GM10847 (cell line): ENCODE measurements around the gene TIE1.
A peak's percentile ranks its signal among the peaks of the same experiment; 100 is the strongest.

Source experiments
- POLR2A ChIP-seq: IDR thresholded peaks from 2 replicates; pipeline ENCODE4 v1.6.1; 2011; ENCODE audit not compliant: insufficient read length; ENCODE audit errors: extremely low read depth

Gene TIE1

DNA sequence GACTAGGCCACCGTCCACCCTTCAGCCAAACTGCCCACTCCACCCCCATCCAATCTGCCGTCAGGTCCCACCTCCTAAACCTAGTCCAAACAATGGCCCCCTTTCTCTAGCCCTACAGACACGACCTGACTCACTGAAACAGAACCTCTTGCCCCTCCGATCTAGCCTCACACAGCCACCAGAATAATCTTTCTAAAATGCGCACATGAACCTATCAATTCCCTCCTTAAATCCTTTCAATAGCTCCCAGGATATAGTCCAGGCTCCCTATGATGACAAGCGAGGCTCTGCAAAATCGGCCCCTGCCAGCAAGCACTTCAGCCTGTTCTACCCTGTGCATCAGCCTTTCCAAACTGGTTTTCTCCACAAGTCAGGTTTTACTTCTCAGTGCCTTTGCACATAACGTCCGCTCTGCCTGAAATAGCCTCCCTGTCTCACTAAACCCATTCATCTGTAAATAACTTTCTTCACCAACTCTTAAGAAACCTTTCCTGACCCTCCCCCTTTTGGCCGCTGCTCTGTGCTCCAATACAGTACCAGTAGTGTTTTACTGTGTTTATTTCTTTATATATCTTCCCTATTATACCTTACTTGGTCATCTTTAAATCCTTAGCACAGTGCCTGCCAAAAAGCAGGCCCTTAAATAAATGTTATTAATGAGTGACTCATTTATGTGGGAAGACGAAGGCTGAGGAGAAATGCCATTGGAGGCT, 49.0 kb downstream of the TIE1 start:
- TF ChIP-seq POLR2A, result no peak

DNA sequence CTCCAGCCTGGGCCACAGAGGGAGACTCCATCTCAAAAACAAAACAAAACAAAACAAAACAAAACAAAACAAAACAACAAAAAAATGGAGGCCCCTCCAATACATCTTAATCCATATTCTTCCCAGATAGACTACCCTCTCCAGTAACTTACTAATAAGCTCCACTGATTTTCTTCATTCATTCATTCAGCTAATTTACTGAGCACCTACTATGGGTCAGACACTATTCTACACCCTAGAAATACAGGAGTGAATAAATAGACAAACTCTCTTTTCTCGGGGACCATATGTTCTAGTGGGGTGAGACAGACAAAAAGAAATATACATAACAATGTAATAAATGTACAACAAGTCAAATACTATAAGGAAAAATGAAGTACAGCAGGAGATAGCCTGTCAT, 50.2 kb downstream of the TIE1 start:
- no peak for TF ChIP-seq POLR2A

DNA sequence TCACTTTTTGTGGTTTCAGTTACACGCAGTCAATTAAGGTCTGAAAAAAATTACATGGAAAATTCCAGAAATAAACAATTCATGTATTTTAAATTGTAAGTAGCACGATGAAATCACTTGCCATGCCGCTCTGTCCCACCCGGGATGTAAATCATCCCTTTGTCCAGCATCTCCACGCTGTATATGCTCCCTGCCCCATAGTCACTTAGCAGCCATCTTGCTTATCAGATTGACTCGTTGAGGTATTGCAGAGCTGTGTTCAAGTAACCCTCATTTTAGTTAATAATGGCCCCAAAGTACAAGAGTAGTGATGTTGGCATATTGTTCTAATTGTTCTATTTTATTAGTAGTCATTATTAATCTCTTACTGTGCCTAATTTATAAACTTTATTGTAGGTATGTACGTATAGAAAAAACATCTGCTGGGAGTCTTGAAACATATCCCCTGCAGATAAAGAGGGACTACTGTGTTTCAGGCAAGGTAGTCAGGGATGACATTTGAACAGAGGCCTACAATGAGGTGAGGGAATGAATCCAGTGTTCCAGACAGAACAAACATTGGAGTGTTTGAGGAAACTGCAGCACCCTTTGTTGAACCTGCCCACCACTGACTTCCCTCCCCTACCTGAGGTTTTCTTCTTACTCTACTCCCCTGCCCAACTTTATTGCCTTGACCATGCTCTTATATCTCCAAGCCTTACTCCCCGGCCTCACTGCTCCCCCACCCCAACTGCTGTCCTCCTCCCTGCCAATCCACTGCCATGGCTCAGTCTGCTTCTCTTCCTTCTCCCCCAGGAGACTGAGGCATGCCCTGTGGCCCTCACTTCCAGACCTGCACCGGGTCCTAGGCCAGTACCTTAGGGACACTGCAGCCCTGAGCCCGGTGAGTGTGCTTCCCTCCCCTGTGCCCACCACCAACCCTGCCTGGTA, 50.9 kb downstream of the TIE1 start:
- no peak for TF ChIP-seq POLR2A

DNA sequence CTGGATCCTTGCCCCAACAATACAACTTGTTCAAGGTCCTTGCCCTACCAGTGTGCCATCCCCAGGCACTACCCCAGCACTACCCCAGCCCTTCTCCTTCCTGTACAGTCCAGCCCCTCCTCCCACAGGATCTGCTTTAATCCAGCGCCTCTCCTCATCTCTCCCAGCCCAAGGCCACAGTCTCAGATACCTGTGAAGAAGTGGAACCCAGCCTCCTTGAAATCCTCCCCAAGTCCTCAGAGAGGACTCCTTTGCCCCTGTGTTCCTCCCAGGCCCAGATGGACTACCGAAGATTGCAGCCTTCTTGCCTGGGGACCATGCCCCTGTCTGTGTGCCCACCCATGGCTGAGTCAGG, 51.5 kb downstream of the TIE1 start:
- no peak for TF ChIP-seq POLR2A

DNA sequence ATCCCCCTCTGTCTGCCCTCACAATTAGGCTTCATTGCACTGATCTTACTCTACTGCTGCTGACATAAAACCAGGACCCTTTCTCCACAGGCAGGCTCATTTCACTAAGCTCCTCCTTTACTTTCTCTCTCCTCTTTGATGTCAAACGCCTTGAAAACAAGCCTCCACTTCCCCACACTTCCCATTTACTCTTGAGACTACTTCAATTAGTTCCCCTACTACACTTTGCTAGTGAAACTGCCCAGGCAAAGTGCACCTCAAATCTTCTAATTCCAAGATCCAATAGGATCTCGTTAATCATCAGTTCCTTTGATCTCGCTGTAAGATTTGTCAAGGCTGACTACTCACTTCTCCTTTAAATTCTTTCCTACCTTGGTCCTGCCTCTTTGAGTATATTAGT, 52.1 kb downstream of the TIE1 start:
- TF ChIP-seq POLR2A, result no peak

DNA sequence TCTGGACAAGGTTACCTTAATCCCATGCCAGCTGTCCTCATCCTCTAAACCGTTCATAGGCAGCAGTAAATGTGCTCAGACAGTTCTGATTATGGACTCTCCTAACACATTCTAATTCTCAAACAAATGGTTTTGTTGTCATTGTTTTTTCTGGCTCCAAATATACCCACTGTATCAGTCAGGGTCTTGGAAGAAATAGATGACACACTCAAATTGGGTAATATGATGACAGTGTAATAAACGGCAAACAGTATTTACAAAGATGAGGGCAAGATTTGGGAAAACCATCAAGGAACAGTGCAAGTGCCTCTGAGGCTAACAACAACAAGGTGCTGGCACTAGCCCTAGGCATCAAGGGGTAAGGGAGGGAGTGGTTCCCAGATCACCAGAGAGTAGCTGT, 53.7 kb downstream of the TIE1 start:
- TF ChIP-seq POLR2A, result no peak

DNA sequence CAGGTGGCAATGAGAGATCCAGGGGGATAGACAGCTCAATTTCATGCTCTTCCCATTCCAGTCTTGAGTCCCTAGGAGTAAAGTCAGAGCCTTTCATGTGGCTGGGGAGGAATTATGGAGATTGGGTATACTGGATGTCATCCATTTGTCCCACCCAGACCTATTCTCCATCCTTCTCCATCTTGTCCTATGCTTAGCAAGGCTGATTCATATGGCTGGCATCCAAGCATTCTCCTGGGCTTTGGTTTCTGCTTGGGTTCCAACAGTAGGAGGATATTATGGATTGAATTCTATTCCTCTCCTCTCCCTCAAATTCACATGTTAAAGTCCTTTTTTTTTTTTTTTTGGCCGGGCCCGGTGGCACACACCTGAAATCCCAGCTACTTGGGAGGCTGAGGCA, 54.2 kb downstream of the TIE1 start:
- TF ChIP-seq POLR2A, result no peak

DNA sequence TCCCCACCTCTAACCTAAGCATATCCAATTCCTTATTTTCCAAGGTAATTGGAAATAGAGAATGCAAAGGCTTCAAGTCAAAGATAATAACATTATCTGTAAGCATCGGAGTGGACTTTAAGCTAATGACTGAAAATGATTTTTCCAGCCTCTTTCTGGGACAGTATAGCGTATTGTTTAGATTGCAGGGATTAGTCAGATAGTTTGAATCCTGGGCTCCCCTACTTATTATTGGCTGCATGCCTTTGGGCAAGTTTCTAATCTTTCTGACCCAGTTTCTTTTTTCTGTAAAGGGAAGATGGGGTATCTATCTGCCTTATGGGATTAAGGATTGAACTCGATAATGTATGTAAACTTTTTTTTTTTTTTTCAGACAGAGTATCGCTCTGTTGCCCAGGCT, 56.5 kb downstream of the TIE1 start:
- no peak for TF ChIP-seq POLR2A

DNA sequence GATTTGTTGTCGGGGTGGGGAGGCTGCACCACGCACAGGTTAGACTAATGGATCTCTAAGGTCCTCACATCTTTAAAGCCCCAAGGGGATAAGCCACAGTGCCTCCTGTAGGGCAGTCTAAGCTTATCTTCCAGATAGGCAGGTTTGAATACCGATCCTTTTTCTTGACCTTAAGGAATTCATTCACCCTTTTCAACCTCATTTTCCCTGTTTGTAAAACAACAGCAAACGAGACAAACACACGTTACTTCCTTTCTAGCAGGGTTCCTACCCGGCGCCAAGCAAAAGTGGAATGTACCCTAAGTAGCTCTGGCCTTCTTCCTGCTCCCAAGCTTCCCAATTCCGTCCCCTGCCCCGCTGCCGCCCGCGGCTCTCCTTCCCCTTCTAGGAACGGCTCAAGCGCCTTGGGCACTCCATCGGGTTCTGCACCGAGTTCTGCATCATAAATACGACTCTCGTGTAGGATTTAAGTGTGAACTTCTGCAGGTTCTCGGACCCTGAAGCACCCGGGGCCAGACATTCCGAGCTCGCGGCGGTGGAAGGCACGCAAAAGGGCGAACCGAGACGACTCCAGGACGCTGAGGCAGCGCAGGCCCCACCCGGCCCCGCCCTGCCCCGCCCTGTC, 57.5 kb downstream of the TIE1 start:
- TF ChIP-seq POLR2A, result peak; percentile 62

DNA sequence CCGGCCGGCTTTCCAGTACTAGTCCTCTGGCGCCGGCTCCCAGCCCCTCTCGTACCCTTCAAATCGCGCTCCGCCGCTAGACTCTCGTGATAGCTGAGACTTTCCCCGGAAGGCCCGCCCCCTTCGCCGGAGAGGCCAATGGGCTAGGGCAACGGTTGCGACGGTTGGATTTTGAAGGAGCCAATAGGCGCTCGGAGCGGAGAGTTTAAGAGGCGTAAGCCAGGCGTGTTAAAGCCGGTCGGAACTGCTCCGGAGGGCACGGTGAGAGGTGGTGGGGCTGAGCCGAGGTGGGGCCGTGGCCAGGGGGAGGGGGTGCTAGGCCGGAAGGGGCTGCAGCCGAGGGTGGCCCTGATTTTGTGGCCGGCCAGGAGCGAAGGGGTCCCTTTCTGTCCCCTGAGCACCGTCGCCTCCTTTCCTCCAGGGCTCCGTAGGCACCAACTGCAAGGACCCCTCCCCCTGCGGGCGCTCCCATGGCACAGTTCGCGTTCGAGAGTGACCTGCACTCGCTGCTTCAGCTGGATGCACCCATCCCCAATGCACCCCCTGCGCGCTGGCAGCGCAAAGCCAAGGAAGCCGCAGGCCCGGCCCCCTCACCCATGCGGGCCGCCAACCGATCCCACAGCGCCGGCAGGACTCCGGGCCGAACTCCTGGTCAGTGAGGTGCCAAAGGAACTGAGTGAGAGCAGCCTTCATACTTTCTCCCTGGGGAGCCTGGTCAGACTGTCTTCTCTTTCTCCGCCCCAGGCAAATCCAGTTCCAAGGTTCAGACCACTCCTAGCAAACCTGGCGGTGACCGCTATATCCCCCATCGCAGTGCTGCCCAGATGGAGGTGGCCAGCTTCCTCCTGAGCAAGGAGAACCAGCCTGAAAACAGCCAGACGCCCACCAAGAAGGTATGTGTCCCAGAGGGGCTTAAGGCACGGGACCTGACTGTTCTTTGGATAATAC, 58.2 kb downstream of the TIE1 start, which contains the start of gene CDC20:
Gene CDC20 (plus strand): TSS at position 236 of the 948 bp plus-strand sequence. CDS start 235 bp downstream, at position 471.
- TF ChIP-seq POLR2A, result peak; percentile 51

DNA sequence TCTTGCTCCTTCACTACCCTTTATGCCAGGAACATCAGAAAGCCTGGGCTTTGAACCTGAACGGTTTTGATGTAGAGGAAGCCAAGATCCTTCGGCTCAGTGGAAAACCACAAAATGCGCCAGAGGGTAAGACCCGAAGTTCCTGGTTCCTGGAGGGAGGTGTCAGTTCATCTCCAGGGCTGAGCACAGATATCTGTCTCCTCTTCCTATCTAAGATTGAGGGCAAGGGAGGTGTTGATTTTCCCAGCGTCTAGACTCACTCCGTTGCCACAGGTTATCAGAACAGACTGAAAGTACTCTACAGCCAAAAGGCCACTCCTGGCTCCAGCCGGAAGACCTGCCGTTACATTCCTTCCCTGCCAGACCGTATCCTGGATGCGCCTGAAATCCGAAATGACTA, 58.9 kb downstream of the TIE1 start:
- TF ChIP-seq POLR2A, result no peak

DNA sequence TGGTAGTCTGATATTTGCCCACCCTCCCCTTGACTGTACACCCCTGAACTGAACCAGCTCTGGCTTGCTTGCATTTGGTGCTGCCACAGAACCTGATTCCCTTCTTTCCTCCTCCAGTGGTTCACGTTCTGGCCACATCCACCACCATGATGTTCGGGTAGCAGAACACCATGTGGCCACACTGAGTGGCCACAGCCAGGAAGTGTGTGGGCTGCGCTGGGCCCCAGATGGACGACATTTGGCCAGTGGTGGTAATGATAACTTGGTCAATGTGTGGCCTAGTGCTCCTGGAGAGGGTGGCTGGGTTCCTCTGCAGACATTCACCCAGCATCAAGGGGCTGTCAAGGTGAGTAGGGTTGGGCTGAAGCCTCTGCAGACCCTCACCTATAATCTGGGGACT, 59.8 kb downstream of the TIE1 start:
- TF ChIP-seq POLR2A, result no peak

DNA sequence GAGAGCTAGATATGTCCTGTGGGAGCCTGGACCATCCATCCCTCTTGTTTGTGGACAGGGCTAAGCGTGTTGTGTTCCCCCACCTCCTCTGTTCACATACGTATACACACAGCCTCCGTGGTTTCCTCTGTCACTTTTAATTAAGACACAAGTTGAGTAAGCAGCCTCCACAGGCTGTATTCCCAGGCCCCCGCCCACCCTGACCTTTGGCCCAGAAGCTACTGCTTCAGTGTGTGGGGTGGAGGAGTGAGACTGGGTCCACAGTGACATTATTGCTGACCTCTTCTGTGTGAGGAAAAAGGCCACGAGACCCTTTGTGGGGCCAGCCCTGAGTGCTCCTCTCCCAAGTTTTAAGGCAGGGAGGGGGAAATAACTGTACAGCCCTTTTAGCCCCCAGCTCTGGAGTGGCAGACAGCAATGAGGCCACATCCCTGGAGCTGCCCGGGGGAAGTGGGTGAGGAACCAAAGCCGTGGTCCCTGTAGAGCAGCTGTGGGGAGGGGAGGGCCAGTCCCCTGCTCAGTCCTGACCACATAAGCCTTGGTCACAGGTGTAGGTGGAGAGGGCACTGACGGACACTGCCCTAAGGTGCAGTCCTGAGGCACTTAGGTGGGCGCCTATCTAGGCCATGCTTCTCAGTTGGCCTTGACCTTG, 62.6 kb downstream of the TIE1 start:
- TF ChIP-seq POLR2A, result no peak

DNA sequence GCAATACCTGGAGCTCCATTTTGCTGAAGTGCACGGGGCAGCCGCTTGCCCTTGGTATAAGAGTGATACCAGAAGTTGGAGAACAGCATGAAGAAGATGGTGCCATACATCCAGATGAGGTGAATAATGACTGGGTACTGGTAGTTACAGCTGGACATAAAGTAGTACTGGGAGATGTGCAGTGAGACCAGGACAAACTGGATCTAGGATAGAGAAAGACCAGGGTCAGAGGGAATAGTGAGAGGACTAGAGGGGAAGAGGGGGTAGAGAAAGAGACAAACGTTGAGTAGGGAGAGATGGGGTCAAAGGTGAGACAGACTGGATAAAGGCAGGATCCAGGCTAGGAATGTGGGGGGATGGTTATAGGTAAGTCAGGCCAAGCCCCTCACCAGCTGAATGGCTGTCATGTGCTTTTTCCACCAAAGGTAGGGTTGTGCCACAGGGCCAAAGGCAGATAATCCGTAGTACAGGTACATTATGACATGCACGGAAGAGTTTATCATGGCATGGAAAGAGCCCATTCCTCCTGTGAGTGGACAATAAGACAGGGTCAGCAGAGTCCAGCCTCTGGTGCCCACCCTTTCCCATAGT, 63.2 kb downstream of the TIE1 start:
- TF ChIP-seq POLR2A, result no peak
